GM12878 (cell line): ENCODE data around the gene CBLN3. TPM values are rescaled to one million over a fixed set of nuclear protein-coding genes. Genes with fewer than 3 reads are reported as not detected.

Experiments
- ATAC-seq: fragments of 200-7000 bp; cut with Tn5 transposase; 3 replicates; pipeline ENCODE4 v1.9.1; 2020; ENCODE audit warnings: mild to moderate bottlenecking, moderate library complexity
- BruUV-seq: library from RNA; stranded (reverse); fragments of 400-500 nt; replicated peaks from 2 replicates; lab custom pipeline; 2021; lab: Mats Ljungman, UMichigan
- CTCF ChIA-PET: fragments of 300-600 bp; sonication (Branson Sonifier 250); formaldehyde crosslinking; extraction: SDS; loops from one replicate; lab custom pipeline; 2021; ENCODE audit warnings: inconsistent platforms; lab: Yijun Ruan, JAX
- POLR2A ChIA-PET: fragments of 350-600 bp; formaldehyde crosslinking; extraction: SDS; loops from one replicate; lab custom pipeline; 2021; ENCODE audit warnings: inconsistent platforms; lab: Charles Lee
- RAD21 ChIA-PET: fragments of 300-600 bp; sonication (Branson Sonifier 250); formaldehyde crosslinking; loops from one replicate; lab custom pipeline; 2023; ENCODE audit warnings: antibody characterized with exemption; ENCODE audit not compliant: unreplicated experiment; lab: Charles Lee
- SMC1A ChIA-PET: fragments of 300-600 bp; sonication (Branson Sonifier 250); formaldehyde crosslinking; loops from one replicate; lab custom pipeline; 2023; ENCODE audit not compliant: unreplicated experiment, uncharacterized antibody; lab: Charles Lee
- DNase-seq: peaks from one replicate; pipeline ENCODE4 v3.0.0-alpha.2; 2011; ENCODE audit warnings: low read depth, low spot score
- FAIRE-seq: peaks from 3 replicates; lab custom pipeline; 2011; peaks lifted over from hg19 to GRCh38; lab: Jason Lieb, UNC
- H2AFZ ChIP-seq: 2 replicates; pipeline ENCODE4 v1.6.0; 2011; ENCODE audit warnings: low read depth, low read length, control low read depth; ENCODE audit not compliant: control insufficient read depth
- H3K27ac ChIP-seq: 2 replicates; pipeline ENCODE4 v1.5.1; 2011; ENCODE audit warnings: control low read depth; ENCODE audit not compliant: control insufficient read depth, insufficient read depth
- H3K27me3 ChIP-seq, 2 experiments: replicated peaks in 1 of 2; 2 replicates each; pipeline versions ENCODE4 v1.6.0 to v1.6.1; 2011; ENCODE audit warnings: low read length in 1 of 2; ENCODE audit not compliant: control insufficient read depth in 2 of 2, insufficient read depth in 2 of 2
- H3K36me3 ChIP-seq, 2 experiments: 2 replicates each; pipeline ENCODE4 v1.5.1; 2011; ENCODE audit warnings: low read length in 1 of 2; ENCODE audit not compliant: control insufficient read depth in 2 of 2, insufficient read depth in 2 of 2
- H3K4me1 ChIP-seq: 2 replicates; pipeline ENCODE4 v1.6.1; 2011; ENCODE audit warnings: mild to moderate bottlenecking, low read length, moderate library complexity, mixed read lengths; ENCODE audit not compliant: control insufficient read depth, insufficient read depth
- H3K4me2 ChIP-seq: 2 replicates; pipeline ENCODE4 v1.6.0; 2011; ENCODE audit warnings: control low read depth; ENCODE audit not compliant: control insufficient read depth, insufficient read depth
- H3K4me3 ChIP-seq: fragments of 200-600 bp; sonication (generic); 2 replicates; pipeline ENCODE4 v1.5.1; 2016
- H3K79me2 ChIP-seq: 2 replicates; pipeline ENCODE4 v1.6.0; 2011; ENCODE audit warnings: low read length; ENCODE audit not compliant: control insufficient read depth, insufficient read depth
- H3K9ac ChIP-seq: 2 replicates; pipeline ENCODE4 v1.8.0; 2011; ENCODE audit warnings: low read length, control low read depth, mixed read lengths; ENCODE audit not compliant: control insufficient read depth, insufficient read depth
- H3K9me3 ChIP-seq: replicated peaks from 3 replicates; pipeline ENCODE4 v1.5.1; 2011; ENCODE audit warnings: mild to moderate bottlenecking, low read length; ENCODE audit not compliant: control insufficient read depth, insufficient read depth
- H4K20me1 ChIP-seq: 2 replicates; pipeline ENCODE4 v1.6.0; 2011; ENCODE audit not compliant: control insufficient read depth, insufficient read depth
- ATF7 ChIP-seq: fragments of 450-650 bp; IDR thresholded peaks from 2 replicates; pipeline ENCODE4 v1.6.1; 2016; ENCODE audit warnings: low read depth, mild to moderate bottlenecking
- CREM ChIP-seq: IDR thresholded peaks from 2 replicates; pipeline ENCODE4 v1.6.1; 2014; ENCODE audit warnings: antibody characterized with exemption, low read depth
- FOXK2 ChIP-seq: fragments of 450-650 bp; IDR thresholded peaks from 2 replicates; pipeline ENCODE4 v1.6.1; 2017; ENCODE audit warnings: mild to moderate bottlenecking, moderate library complexity
- HDAC6 ChIP-seq: fragments of 200-600 bp; sonication (generic); IDR thresholded peaks from one replicate; pipeline ENCODE4 v1.8.0; 2017; ENCODE audit warnings: antibody characterized with exemption; ENCODE audit not compliant: unreplicated experiment
- LARP7 ChIP-seq: fragments of 450-650 bp; IDR thresholded peaks from 2 replicates; pipeline ENCODE4 v1.6.1; 2017; ENCODE audit warnings: mild to moderate bottlenecking
- NR2C2 ChIP-seq: IDR thresholded peaks from 2 replicates; pipeline ENCODE4 v1.6.1; 2011; ENCODE audit warnings: borderline replicate concordance, low read depth; ENCODE audit not compliant: control insufficient read depth, insufficient read length
- NRF1 ChIP-seq: conservative IDR thresholded peaks from 2 replicates; pipeline ENCODE4 v1.6.1; 2011; ENCODE audit warnings: mild to moderate bottlenecking, low read depth, low read length, improper control_type of control experiment
- POLR2AphosphoS2 ChIP-seq: IDR thresholded peaks from 2 replicates; pipeline ENCODE4 v1.6.1; 2011; ENCODE audit warnings: low read depth, mild to moderate bottlenecking, low read length, improper control_type of control experiment, moderate library complexity
- RAD51 ChIP-seq: fragments of 450-650 bp; IDR thresholded peaks from 2 replicates; pipeline ENCODE4 v1.6.1; 2016; ENCODE audit warnings: moderate library complexity, mild to moderate bottlenecking, inconsistent platforms
- RELA ChIP-seq: fragments of 450-650 bp; IDR thresholded peaks from 2 replicates; pipeline ENCODE4 v1.8.0; 2014; ENCODE audit warnings: borderline replicate concordance; ENCODE audit not compliant: partially characterized antibody
- SRF ChIP-seq, 2 experiments: IDR thresholded peaks; 2 replicates each; pipeline ENCODE4 v1.6.1; 2011; ENCODE audit warnings: low read depth in 2 of 2, low read length in 2 of 2, mild to moderate bottlenecking in 1 of 2, moderate library complexity in 1 of 2
- SUPT20H ChIP-seq: IDR thresholded peaks from 2 replicates; pipeline ENCODE4 v1.6.1; 2011; ENCODE audit warnings: low read depth, mild to moderate bottlenecking, low read length, moderate library complexity, borderline replicate concordance; ENCODE audit not compliant: control insufficient read depth
- TCF12 ChIP-seq: IDR thresholded peaks from 2 replicates; pipeline ENCODE4 v1.6.1; 2011; ENCODE audit warnings: low read depth, mild to moderate bottlenecking, low read length
- TCF7 ChIP-seq: IDR thresholded peaks from 2 replicates; pipeline ENCODE4 v1.6.1; 2014; ENCODE audit warnings: antibody characterized with exemption, borderline replicate concordance
- WGBS: methylation state at CpG from one replicate; pipeline ENCODE4 v1.1.6; 2016; ENCODE audit warnings: low lambda C conversion rate; ENCODE audit not compliant: insufficient replicate concordance, insufficient coverage; ENCODE audit errors: missing lambda C conversion rate; 5-methylcytosine and 5-hydroxymethylcytosine counted together
- in situ Hi-C: fragments of 300-500 bp; cut with MboI; formaldehyde crosslinking; loops from 9 replicates; pipeline ENCODE4 v1.14.3; 2018; ENCODE audit warnings: mixed read lengths
- intact Hi-C: fragments of 100-400 bp; cut with micrococcal nuclease; formaldehyde crosslinking; loops from one replicate; pipeline ENCODE4 v1.14.2; 2022; ENCODE audit not compliant: unreplicated experiment
- polyA plus RNA-seq, 11 experiments: library from polyadenylated mRNA; depleted of rRNA in 4 of 11; unstranded in 6 of 11; stranded (reverse) in 5 of 11; fragments of >200 nt; fragmentation: Nextera tagmentation in 4 of 11; fragmentation: Illumina TruSeq in 1 of 11; extraction: Ambion mirVana in 4 of 11; extraction: Trizol in 1 of 11; gene quantifications; 1 replicate in 1 of 11; 2 replicates in 10 of 11; pipeline versions ENCODE4 v1.2.1 to v1.2.3, GENCODE V29; 2011 to 2016; ENCODE audit warnings: inconsistent platforms in 2 of 11, missing spikeins in 2 of 11, low read depth in 1 of 11
- total RNA-seq, 4 experiments: library from RNA; depleted of rRNA in 3 of 4; stranded (reverse); fragments of >200 nt in 3 of 4; fragmentation: Illumina TruSeq in 1 of 4; extraction: Trizol in 1 of 4; gene quantifications; 2 replicates each; pipeline versions ENCODE4 v1.2.1 to v1.2.3, GENCODE V29; 2013 to 2021
- TF ChIP-seq, protein P1 (sequence below): IDR thresholded peaks from 2 replicates; pipeline ENCODE4 v1.6.1; 2012; ENCODE audit warnings: low read depth, low read length, improper control_type of control experiment

The CBLN3 gene
- total and polyA plus RNA-seq, 10 of the 15 experiments (the other 5 are each of a cell fraction or from before 2014, with no cell fraction given): 0.16 to 4.9 (median 1.3) TPM

DNA sequence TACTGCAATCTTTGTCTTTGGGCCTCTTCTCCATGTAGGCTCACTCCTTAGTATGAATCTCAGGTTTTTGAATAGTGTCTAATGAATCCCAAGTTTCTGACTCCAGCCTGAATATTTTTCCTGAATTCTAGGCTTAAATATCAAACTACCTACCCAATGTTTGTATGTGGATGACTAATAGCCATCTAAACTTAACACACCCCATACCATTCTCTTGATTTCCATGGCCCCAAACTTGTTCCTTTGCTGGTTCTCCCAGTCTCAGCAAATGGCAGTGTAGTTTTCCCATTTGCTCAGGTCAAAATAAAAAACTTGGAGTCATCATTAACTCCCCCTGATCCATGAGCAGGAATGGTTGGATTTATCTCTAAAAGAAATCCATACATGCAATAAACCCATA lies 31.9 kb upstream of the CBLN3 start:
- ChIA-PET CTCF (no interaction called here), RAD21 (no interaction called here), SMC1A (interaction anchor here (0.7 kb wide), 1 partner anchor 9 kb away, joined by 3 read pairs; no protein-coding TSS in a partner anchor), POLR2A (no interaction called here)
- Histone ChIP-seq H3K79me2 (no peaks in the 10 kb centered on the region), H3K4me1 (peaks cover 7% of the 10 kb centered on the region), H3K36me3 (no peaks in the 10 kb centered on the region), H3K9ac (no peak overlapping the region), H3K27me3 (no peaks in the 10 kb centered on the region), H2AFZ (no peak overlapping the region), H3K27ac (no peak overlapping the region), H3K4me2 (no peak overlapping the region)
- DNase-seq: no peak
- no peak for TF ChIP-seq FOXK2
- TF ChIP-seq, all 136 proteins: peak for 0
- no TSS peak for BruUV-seq
- no peak for ATAC-seq
- H3K4me3 ChIP-seq: no peak overlapping the region
- no peaks in the 10 kb centered on the region for H4K20me1 ChIP-seq
- FAIRE-seq: no peak
- in situ Hi-C loops (loop anchor here (5.0 kb wide), 1 partner anchor 51 kb away; no protein-coding TSS in a partner anchor), intact Hi-C loops (no loop called here)
- no peaks in the 10 kb centered on the region for H3K9me3 ChIP-seq

DNA sequence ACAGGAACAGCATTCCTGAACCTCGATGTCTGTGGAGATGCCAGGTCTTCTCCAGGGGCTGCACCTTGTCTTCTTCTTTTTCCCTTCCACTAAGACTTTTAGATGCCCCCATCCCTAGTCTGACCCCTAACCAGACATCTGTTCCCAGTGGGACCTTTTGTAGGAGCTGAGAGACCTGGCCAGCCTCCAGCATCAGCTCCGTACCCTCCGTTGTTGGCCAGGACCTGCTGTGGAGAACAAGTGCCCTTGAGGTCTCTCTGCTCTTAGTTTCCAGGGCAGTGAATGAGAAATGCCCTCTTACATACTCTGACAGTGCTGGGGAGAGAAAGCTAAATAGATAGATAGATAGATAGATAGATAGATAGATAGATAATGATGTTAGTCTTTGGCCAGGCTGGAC lies 29.9 kb upstream of the CBLN3 start:
- Histone ChIP-seq H3K9ac (no peak overlapping the region), H3K4me3 (no peak overlapping the region), H3K79me2 (no peaks in the 10 kb centered on the region), H2AFZ (no peak overlapping the region), H3K9me3 (no peaks in the 10 kb centered on the region; the same call in 2 of the 3 replicates), H3K4me1 (peaks cover 7% of the 10 kb centered on the region), H4K20me1 (no peaks in the 10 kb centered on the region), H3K36me3 (no peaks in the 10 kb centered on the region), H3K4me2 (no peak overlapping the region), H3K27ac (no peak overlapping the region), H3K27me3 (no peaks in the 10 kb centered on the region)
- RAD21 ChIA-PET: no interaction called here
- SMC1A ChIA-PET: interaction anchor here (0.6 kb wide), 1 partner anchor 251 kb away, joined by 3 read pairs; no protein-coding TSS in a partner anchor
- no TSS peak for BruUV-seq
- ATAC-seq (no peak), FAIRE-seq (no peak), DNase-seq (no peak)
- CTCF ChIA-PET: interaction anchor here (1.5 kb wide), 1 partner anchor 23 kb away, joined by 5 read pairs; no protein-coding TSS in a partner anchor
- WGBS: 84% methylated on average over 3 of the region's 3 CpGs
- POLR2A ChIA-PET: no interaction called here
- intact Hi-C loops (no loop called here), in situ Hi-C loops (no loop called here)
- TF ChIP-seq LARP7: no peak
- no peak for TF ChIP-seq RELA
- TF ChIP-seq TCF7: no peak
- no peak for TF ChIP-seq RAD51
- TF ChIP-seq, protein P1, sequence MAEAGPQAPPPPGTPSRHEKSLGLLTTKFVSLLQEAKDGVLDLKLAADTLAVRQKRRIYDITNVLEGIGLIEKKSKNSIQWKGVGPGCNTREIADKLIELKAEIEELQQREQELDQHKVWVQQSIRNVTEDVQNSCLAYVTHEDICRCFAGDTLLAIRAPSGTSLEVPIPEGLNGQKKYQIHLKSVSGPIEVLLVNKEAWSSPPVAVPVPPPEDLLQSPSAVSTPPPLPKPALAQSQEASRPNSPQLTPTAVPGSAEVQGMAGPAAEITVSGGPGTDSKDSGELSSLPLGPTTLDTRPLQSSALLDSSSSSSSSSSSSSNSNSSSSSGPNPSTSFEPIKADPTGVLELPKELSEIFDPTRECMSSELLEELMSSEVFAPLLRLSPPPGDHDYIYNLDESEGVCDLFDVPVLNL: no peak
- no peak for TF ChIP-seq FOXK2
- TF ChIP-seq TCF12: no peak
- no peak for TF ChIP-seq SRF (IDR thresholded peaks at IDR 0.05; ENCODE audit: low read depth in 2 of 2, low read length in 2 of 2)
- TF ChIP-seq ATF7: no peak
- no peak for TF ChIP-seq HDAC6
- no peak for TF ChIP-seq CREM
- TF ChIP-seq SUPT20H: no peak
- TF ChIP-seq NR2C2: no peak
- TF ChIP-seq NRF1: no peak
- TF ChIP-seq POLR2AphosphoS2: no peak
